Measurements from ENCODE around the gene DPY19L2. TPM values are rescaled to one million over a fixed set of nuclear protein-coding genes. Genes with fewer than 3 reads are reported as not detected.
A peak's percentile ranks its signal among the peaks of the same experiment; 100 is the strongest.
"Not testable (repeated sequence)": the region's sequence is repeated elsewhere in the genome, so short reads cannot be mapped to it uniquely, and the experiment has no call there.

The DPY19L2 gene
- 1 to 10 TPM; 1.5 to 3.0 (median 2.3) TPM for total RNA-seq

DNA sequence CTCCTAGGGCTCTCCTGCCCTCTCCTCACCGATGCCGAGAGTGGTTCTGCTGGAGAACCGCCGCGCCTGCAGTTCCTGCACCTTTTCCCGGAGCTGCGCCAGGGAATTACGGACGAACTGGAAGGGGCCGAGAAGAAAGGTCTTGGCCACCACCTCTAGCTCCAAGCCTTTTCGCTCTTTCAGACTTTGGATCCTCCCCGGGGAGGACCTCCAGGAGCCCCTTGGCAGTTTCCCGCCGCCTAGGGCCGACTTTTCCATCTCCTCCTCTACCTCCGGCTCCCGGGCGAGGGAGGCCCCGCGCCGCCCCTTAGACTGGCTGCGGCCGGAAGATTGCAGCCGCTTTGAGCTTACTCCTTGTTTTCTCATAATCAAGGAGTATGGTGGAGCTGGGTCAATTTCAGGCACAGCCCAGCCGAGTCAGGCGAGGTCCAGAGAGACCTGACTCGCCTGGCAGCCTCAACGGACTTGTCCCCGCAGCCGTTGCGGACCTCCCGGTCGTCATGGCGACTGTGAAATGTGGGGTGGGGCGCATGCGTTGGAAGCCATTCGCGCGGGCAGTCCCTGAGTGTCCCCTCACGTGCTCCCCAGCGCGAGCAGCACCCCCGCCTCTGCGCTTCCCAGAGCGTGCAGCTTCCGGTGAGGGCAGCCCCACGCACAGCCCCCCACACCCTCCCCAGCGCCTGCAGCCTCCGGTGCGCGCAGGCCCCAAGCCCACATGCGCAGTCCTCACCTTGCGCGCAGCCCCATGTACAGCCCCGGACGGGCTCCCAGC lies at the start of gene DPY19L2:
Gene DPY19L2 (minus strand): TSS at position 466 of the 772 bp plus-strand sequence. CDS start 100 bp downstream, at position 366.
- H3K4me1 Mint-ChIP-seq (ENCODE audit: low read depth) = peaks cover 19% of the 10 kb centered on the region
- peak within 1 kb of the TSS; percentile 70 for H3K4me3 Mint-ChIP-seq
- ATAC-seq (peak; percentile 85 to 95), DNase-seq (peak; percentile 17)
- H3K27me3 Mint-ChIP-seq (ENCODE audit: low read depth) = peaks cover 26% of the 10 kb centered on the region
- H3K9me3 Mint-ChIP-seq = no peaks in the 10 kb centered on the region
- H3K36me3 Mint-ChIP-seq (ENCODE audit: insufficient read depth) = no peaks in the 10 kb centered on the region

DNA sequence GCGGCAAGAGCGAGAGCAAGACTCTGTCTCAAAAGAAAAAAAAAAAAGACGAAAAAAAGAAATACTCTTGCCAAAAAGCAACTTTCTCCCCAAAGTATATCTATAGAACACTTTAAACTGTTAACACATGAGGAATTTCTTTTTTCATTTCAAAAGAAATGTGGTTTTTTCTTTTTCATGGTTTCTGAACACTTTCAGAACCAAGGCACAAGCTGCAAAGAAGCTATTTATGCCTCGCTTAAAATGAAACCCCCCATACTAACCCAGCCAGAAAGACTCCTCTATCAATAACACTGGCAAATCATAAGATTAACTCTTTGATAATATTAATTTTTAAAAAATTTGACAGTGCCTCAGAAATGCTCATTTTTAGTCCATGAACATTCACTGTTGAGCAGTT lies 48.6 kb upstream of the DPY19L2 start:
- H3K27me3 Mint-ChIP-seq (ENCODE audit: low read depth); H3K4me3 Mint-ChIP-seq; H3K4me1 Mint-ChIP-seq (ENCODE audit: low read depth); H3K9me3 Mint-ChIP-seq; ATAC-seq; DNase-seq; H3K36me3 Mint-ChIP-seq (ENCODE audit: insufficient read depth): not testable (repeated sequence)

DNA sequence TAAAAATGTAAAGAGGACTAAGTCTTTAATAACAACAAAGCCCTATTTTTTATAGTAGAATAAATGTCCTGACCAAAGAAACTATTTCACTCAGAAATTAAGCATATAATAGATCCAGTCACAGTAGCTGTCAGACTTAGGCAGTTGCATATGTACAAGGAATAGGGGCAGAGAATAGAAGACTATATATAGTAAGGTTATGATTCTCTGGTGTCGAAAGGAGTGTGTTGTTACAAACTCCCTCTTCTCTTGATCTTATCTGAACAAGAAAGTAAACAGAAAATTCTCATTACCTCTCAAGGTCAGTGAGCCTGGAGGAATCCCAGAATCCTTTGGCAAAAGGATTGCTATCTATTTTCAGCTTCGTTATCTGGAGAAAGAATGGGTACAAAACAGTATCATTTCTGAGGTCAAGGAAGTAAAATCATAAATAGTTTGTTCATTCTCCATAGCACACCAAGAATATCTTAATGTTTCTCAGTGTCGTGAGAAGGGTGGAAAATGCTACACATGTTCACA lies 46.9 kb upstream of the DPY19L2 start:
- H3K4me1 Mint-ChIP-seq (ENCODE audit: low read depth); ATAC-seq; H3K9me3 Mint-ChIP-seq; H3K27me3 Mint-ChIP-seq (ENCODE audit: low read depth); H3K36me3 Mint-ChIP-seq (ENCODE audit: insufficient read depth); DNase-seq; H3K4me3 Mint-ChIP-seq: not testable (repeated sequence)

DNA sequence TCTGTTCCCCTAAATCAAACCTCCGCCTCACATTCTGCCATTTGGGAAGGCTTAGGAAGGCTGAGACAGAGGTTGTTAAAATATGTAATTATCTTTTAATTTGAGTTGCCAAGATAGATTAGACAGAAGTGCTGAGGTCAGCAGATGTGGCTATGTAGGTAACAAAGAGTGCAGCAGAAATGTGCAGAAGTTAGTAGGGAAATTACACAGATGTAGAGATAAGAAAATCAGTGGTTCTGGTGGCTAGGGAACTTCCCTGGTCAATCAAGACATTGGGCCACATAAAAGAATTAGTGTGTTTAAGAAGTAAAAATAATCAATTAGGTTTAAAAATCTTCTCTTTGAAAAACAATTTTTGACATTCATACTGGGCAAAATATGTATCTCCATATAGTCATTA lies 46.1 kb upstream of the DPY19L2 start:
- H3K36me3 Mint-ChIP-seq (ENCODE audit: insufficient read depth); DNase-seq; ATAC-seq; H3K4me1 Mint-ChIP-seq (ENCODE audit: low read depth); H3K27me3 Mint-ChIP-seq (ENCODE audit: low read depth); H3K4me3 Mint-ChIP-seq; H3K9me3 Mint-ChIP-seq: not testable (repeated sequence)

DNA sequence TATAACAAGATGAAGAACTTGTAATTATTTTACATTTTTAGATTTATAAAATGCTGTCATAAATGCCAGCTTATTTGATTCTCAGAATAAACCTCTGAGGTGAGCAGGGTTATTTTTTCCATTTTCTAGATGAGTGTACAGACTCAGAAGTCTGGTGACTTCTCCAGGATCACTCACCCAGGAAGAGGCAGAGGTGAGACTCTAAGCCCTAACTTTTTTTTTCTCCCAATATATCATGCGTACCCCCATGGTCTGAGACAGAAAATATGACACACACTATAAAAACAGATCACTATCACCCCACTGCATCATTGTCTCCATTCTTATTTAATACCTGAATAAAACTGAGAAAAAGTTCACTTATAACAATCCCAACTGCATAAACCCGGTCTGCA lies 45.4 kb upstream of the DPY19L2 start:
- H3K4me1 Mint-ChIP-seq (ENCODE audit: low read depth); H3K27me3 Mint-ChIP-seq (ENCODE audit: low read depth); H3K36me3 Mint-ChIP-seq (ENCODE audit: insufficient read depth); H3K9me3 Mint-ChIP-seq; H3K4me3 Mint-ChIP-seq; DNase-seq: not testable (repeated sequence)
- ATAC-seq = peak; percentile 89

DNA sequence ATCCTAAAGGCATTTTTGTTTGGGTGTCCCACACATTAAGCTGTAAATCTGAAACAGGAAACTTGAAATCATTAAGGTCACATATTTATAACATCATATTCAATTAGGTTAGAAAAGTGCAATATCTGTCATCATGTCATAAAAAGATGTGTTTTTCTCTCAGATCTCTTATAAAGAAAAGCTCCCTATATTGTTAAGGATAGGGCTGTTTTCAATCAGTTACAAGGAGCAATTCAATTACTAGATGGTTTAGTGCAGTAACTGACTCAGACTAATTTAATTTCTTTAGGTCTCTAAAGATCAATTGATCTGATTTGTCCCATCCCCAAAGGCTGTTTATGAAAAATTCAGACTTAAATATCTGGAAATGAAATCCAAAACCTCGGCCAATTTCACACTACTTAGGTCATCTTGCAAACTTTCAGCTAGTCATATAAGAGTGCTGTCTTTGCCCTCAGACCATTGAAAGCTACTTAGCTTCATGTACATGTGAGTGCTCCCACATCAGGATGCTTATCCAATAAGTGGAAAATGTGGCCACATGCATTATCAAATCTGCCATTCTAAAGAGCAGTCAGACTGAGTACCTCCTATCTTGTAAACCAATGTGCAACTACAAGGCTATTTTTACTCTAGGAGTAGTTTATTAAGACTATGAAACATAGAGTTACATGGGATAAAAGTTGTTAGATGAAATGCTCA lies 44.8 kb upstream of the DPY19L2 start:
- not testable (repeated sequence) for H3K4me1 Mint-ChIP-seq (ENCODE audit: low read depth); H3K36me3 Mint-ChIP-seq (ENCODE audit: insufficient read depth); H3K4me3 Mint-ChIP-seq; DNase-seq; H3K27me3 Mint-ChIP-seq (ENCODE audit: low read depth); H3K9me3 Mint-ChIP-seq
- ATAC-seq = peak; percentile 25 to 34

DNA sequence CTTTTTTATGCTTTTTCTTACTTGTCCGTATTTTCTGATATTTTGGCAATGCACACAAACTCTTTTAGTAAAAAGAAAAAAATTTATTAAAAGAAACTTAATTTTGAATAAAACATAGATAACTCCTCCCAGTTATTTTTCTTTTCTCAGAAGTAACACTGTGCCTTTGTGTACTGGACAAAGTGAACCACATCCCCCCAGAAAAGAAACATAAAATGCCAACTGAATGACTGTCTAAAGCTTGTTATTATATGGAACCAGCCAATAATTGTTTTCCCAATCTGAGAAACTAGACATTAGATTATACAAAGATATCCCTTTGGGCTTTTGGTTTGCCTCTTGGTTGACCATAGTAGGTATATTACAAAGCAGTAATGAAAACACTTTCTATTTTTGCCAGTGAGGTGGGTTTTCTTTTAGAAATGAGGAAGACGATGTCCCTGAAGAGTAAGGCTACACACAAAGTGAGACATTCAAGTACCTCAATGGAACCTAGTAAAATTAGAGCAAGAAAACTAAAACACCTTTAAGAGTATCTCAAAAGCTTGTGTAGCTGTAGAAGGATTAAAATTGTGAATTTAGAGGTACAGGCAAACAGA lies 44.2 kb upstream of the DPY19L2 start:
- H3K36me3 Mint-ChIP-seq (ENCODE audit: insufficient read depth); DNase-seq; H3K4me3 Mint-ChIP-seq; H3K27me3 Mint-ChIP-seq (ENCODE audit: low read depth); H3K9me3 Mint-ChIP-seq; ATAC-seq; H3K4me1 Mint-ChIP-seq (ENCODE audit: low read depth): not testable (repeated sequence)

DNA sequence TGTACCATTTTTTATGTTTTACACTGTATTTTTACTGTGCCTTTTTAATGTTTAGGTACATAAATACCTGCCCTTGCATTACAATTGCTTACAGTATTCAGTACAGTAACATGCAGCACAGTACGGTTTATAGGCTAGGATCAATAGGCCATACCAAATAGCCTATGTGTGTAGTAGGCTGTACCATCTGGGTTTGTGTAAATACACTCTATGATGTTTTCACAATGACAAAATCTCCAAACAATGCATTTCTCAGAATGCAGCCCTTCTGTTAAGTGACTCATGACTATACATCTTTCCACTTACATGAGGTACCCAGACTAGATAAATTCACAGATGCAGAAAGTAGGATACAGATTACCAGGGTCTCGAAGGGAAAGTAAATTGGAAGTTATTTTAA lies 43.0 kb upstream of the DPY19L2 start:
- H3K36me3 Mint-ChIP-seq (ENCODE audit: insufficient read depth); H3K4me3 Mint-ChIP-seq; H3K9me3 Mint-ChIP-seq; H3K27me3 Mint-ChIP-seq (ENCODE audit: low read depth); H3K4me1 Mint-ChIP-seq (ENCODE audit: low read depth); ATAC-seq; DNase-seq: not testable (repeated sequence)

DNA sequence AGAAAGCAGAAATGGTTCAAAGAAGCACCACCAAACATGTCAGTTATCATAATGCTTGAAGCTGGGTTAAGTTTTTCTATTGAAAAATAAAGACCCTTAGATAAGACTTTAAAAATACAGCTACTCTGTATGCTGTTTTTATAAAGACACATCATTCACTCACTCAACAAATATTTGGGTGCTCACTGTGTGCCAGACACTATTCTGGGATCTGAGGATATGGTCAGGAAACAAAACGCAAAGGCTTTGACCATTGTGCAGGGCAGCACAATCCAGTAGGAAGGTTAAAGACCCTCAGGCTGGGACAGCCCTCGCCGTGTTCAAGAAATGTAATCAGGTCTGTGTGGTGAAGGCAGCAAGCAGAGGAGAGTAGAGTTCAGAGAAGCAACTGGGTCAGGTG lies 38.0 kb upstream of the DPY19L2 start:
- H3K4me1 Mint-ChIP-seq (ENCODE audit: low read depth) = no peaks in the 10 kb centered on the region
- no peaks in the 10 kb centered on the region for H3K9me3 Mint-ChIP-seq
- H3K27me3 Mint-ChIP-seq (ENCODE audit: low read depth) = no peaks in the 10 kb centered on the region
- H3K4me3 Mint-ChIP-seq = no peak overlapping the region
- H3K36me3 Mint-ChIP-seq (ENCODE audit: insufficient read depth) = no peaks in the 10 kb centered on the region
- ATAC-seq (no peak), DNase-seq (no peak)

DNA sequence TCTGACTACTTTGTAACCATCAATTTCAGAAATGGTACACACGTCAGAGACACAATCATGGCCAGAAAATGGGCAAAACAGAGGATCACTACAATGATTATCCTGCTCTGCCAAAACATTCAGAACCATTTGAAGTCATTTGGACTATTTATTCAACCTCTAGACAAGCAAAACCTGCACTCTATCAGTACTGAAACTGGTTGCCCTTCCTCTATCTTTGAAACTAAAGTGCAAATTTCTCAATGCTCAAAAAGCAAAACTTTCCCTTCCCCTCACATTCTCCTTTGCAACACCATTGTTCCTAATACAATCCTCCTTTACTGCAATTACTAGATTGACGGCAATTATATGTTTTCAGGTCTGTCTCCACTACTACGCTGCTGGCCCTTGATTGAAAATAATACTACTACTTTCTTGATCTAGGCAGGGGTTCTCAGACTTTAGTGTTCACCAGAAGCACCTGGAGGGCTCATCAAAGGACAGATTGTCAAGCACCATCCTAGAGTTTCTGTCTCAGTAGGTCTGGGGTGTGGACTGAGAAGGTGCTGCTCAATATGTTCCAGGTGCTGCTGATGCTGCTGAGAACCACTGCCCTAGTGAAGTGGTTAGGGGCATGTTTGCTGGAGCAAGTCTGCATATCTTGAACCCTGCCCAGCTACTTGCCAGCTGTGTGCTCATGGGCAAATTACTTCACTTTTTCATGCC lies 31.5 kb upstream of the DPY19L2 start:
- H3K36me3 Mint-ChIP-seq (ENCODE audit: insufficient read depth); H3K4me1 Mint-ChIP-seq (ENCODE audit: low read depth); H3K9me3 Mint-ChIP-seq: not testable (repeated sequence)

DNA sequence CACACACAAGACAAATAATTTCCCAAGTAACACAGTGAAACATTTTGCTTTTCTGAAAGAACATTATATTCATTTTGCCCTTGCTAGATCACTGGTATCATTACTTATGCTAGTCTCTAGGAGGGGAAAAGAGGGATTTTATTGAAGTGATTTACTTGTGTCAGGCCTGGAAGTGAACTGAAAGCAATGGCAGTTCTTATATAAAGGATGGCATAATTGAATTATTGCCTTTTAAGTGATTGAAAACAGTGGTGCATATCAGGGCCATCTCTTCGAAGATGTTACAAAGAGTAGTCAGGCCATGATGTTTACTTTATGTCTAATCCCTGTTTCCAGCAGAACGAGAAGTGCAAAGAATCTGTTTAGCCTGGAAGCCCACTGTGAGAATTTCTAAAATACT lies 30.7 kb upstream of the DPY19L2 start:
- H3K27me3 Mint-ChIP-seq (ENCODE audit: low read depth); H3K9me3 Mint-ChIP-seq; DNase-seq; H3K4me3 Mint-ChIP-seq; H3K4me1 Mint-ChIP-seq (ENCODE audit: low read depth); ATAC-seq; H3K36me3 Mint-ChIP-seq (ENCODE audit: insufficient read depth): not testable (repeated sequence)

More for the DNA sequence above, 31.5 kb upstream of the DPY19L2 start:
- not testable (repeated sequence) for H3K4me3 Mint-ChIP-seq; H3K27me3 Mint-ChIP-seq (ENCODE audit: low read depth); ATAC-seq; DNase-seq

DNA sequence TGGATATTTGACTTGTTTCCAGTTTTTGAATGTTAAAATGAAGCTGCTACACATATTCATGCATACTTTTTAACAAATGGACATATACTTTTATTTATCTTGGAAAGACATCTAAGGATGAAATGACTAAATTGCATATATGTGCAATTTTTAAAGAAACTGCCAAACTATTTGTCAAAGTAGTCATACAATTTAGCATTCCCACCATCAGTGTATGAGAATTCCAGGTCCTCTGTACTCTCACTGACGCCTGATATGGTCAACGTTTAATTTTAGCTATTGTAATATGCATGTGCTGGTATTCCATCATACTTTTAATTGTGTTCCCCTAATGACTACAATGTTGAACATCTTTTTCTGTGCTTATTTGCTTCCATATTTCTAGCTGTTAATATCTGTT lies 22.5 kb upstream of the DPY19L2 start:
- not testable (repeated sequence) for DNase-seq; H3K4me3 Mint-ChIP-seq; H3K36me3 Mint-ChIP-seq (ENCODE audit: insufficient read depth); H3K9me3 Mint-ChIP-seq; H3K4me1 Mint-ChIP-seq (ENCODE audit: low read depth); ATAC-seq; H3K27me3 Mint-ChIP-seq (ENCODE audit: low read depth)

DNA sequence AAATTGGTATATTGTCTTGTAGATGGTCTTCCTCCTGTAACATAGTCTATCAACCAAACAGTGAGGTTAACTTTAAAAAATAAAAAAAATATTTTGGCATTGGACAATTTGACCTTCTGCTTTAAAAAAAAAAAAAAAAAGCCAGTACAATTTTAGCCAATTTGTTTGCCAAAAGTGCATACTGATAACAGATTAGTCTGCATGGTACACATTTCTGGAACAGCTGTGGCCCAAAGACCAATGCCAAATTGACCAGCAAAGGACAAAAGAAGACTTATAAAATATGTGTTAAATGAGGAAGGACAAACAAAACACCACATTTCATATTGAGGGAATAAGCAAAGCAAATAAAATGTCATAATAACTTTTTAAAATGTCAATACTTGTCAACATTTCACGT lies 20.8 kb upstream of the DPY19L2 start:
- not testable (repeated sequence) for ATAC-seq; H3K36me3 Mint-ChIP-seq (ENCODE audit: insufficient read depth); H3K9me3 Mint-ChIP-seq; H3K4me1 Mint-ChIP-seq (ENCODE audit: low read depth); DNase-seq; H3K27me3 Mint-ChIP-seq (ENCODE audit: low read depth); H3K4me3 Mint-ChIP-seq

DNA sequence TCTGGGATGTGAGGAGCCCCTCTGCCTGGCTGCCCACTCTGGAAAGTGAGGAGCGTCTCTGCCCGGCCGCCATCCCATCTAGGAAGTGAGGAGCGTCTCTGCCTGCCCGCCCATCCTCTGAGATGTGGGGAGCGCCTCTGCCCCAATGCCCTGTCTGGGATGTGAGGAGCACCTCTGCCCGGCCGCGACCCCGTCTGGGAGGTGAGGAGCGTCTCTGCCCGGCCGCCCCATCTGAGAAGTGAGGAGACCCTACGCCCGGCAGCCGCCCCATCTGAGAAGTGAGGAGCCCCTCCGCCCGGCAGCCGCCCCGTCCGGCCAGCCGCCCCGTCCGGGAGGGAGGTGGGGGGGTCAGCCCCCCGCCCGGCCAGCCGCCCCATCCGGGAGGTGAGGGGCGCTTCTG lies 18.3 kb upstream of the DPY19L2 start:
- H3K4me3 Mint-ChIP-seq; H3K4me1 Mint-ChIP-seq (ENCODE audit: low read depth); DNase-seq; H3K9me3 Mint-ChIP-seq; H3K27me3 Mint-ChIP-seq (ENCODE audit: low read depth); ATAC-seq; H3K36me3 Mint-ChIP-seq (ENCODE audit: insufficient read depth): not testable (repeated sequence)

All from activated T-cell treated with anti-CD3 and anti-CD28 coated beads, Interleukin-2, amount 50 U/mL, for 4 hours (primary cell).